ENCODE data around the gene CRK.

DNA sequence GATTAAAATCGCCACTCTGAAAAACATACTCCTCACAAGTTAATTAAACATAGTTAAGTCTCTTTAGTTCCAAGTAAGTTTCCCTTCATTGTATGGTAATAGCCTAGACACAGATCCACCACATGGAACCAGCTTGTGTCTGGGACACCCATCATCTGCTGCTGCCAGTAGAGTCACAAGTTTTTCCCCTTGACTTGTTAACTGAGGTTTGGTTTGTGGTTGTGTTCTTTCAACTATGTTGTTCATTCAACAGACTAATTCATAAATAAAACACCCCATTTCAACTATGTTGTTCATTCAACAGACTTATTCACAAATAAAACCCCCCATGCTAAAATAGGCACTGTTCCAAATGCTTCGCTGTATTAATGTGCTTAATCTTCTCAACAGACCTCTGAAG is 80.4 kb downstream of the CRK start:
- TF ChIP-seq, protein P1, sequence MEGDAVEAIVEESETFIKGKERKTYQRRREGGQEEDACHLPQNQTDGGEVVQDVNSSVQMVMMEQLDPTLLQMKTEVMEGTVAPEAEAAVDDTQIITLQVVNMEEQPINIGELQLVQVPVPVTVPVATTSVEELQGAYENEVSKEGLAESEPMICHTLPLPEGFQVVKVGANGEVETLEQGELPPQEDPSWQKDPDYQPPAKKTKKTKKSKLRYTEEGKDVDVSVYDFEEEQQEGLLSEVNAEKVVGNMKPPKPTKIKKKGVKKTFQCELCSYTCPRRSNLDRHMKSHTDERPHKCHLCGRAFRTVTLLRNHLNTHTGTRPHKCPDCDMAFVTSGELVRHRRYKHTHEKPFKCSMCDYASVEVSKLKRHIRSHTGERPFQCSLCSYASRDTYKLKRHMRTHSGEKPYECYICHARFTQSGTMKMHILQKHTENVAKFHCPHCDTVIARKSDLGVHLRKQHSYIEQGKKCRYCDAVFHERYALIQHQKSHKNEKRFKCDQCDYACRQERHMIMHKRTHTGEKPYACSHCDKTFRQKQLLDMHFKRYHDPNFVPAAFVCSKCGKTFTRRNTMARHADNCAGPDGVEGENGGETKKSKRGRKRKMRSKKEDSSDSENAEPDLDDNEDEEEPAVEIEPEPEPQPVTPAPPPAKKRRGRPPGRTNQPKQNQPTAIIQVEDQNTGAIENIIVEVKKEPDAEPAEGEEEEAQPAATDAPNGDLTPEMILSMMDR (IDR thresholded peaks at IDR 0.05), result no peak
- TF ChIP-seq POLR2A (IDR thresholded peaks at IDR 0.05), result no peak
